Esophagus (tissue), 2 donors: ENCODE measurements around the gene MRPL57. TPM values are rescaled to one million over a fixed set of nuclear protein-coding genes. Genes with fewer than 3 reads are reported as not detected.
A peak's percentile ranks its signal among the peaks of the same experiment; 100 is the strongest.
"Not testable (repeated sequence)": the region's sequence is repeated elsewhere in the genome, so short reads cannot be mapped to it uniquely, and the experiment has no call there.

Experiments used
- H3K27ac ChIP-seq, 2 donors: one replicate each; pipeline ENCODE4 v1.5.1; 2013; ENCODE audit warnings: low read depth in 2 of 2, mild to moderate bottlenecking in 2 of 2, inconsistent platforms in 1 of 2, low read length in 1 of 2, moderate library complexity in 1 of 2
- H3K27me3 ChIP-seq, 2 donors: one replicate each; pipeline ENCODE4 v1.6.1; 2013; ENCODE audit warnings: low read length in 2 of 2, control low read depth in 1 of 2, mild to moderate bottlenecking in 1 of 2; ENCODE audit not compliant: insufficient read depth in 2 of 2, control insufficient read depth in 1 of 2
- H3K36me3 ChIP-seq, 2 donors: one replicate each; pipeline ENCODE4 v1.6.1; 2013; ENCODE audit warnings: low read length in 1 of 2; ENCODE audit not compliant: control insufficient read depth in 2 of 2, insufficient read depth in 2 of 2
- H3K4me1 ChIP-seq, 2 donors: one replicate each; pipeline ENCODE4 v1.6.1; 2013; ENCODE audit warnings: low read length in 1 of 2; ENCODE audit not compliant: control insufficient read depth in 2 of 2, insufficient read depth in 2 of 2
- H3K4me3 ChIP-seq, 2 donors: one replicate each; pipeline ENCODE4 v1.5.1; 2013; ENCODE audit warnings: low read length in 2 of 2, mild to moderate bottlenecking in 2 of 2, low read depth in 1 of 2, moderate library complexity in 1 of 2
- H3K9me3 ChIP-seq, 2 donors: one replicate each; pipeline ENCODE4 v1.6.1; 2013; ENCODE audit warnings: mild to moderate bottlenecking in 2 of 2, low read depth in 1 of 2, low read length in 1 of 2, moderate library complexity in 1 of 2; ENCODE audit not compliant: control insufficient read depth in 2 of 2, insufficient read depth in 1 of 2
- WGBS, 2 donors: extraction: QIAGEN DNeasy Blood & Tissue Kit; methylation state at CpG; one replicate each; pipeline ENCODE4 v1.1.7; 2013; 5-methylcytosine and 5-hydroxymethylcytosine counted together
- polyA plus RNA-seq, 2 donors: library from polyadenylated mRNA; stranded (reverse); fragments of 200-250 nt; gene quantifications; one replicate each; pipeline ENCODE4 v1.2.3, GENCODE V29; 2013
- donor health status: healthy with polysubstance abuse.
- donor health status: Bipolar disorder and iron deficiency.

Gene MRPL57
- polyA plus RNA-seq, 2 donors, result 22.7 to 25.0 TPM

GRCh38 chr13:21148557-21149258 lies 27.8 kb upstream of the MRPL57 start:
- 68 to 76% methylated on average over 5 of the region's 5 CpGs for WGBS, 2 donors
- Histone ChIP-seq H3K27me3 (no peaks in the 10 kb centered on the region), H3K4me1 (no peaks in the 10 kb centered on the region), H3K4me3 (no peak overlapping the region), H3K9me3 (no peaks in the 10 kb centered on the region), H3K36me3 (peaks cover 6 to 8% of the 10 kb centered on the region in 2 donors), H3K27ac (no peak overlapping the region)

GRCh38 chr13:21149568-21149967 lies 26.9 kb upstream of the MRPL57 start:
- Histone ChIP-seq H3K27me3 (no peaks in the 10 kb centered on the region), H3K36me3 (peaks cover 6 to 8% of the 10 kb centered on the region in 2 donors), H3K27ac (no peak overlapping the region), H3K4me1 (no peaks in the 10 kb centered on the region), H3K4me3 (no peak overlapping the region), H3K9me3 (no peaks in the 10 kb centered on the region)
- WGBS, 2 donors, result 56 to 65% methylated on average over 1 of the region's 1 CpG

GRCh38 chr13:21150013-21150412 lies 26.4 kb upstream of the MRPL57 start:
- no peak overlapping the region for H3K27ac ChIP-seq
- peaks cover 6 to 8% of the 10 kb centered on the region in 2 donors for H3K36me3 ChIP-seq
- WGBS, 2 donors, result 68% methylated on average over 1 of the region's 1 CpG
- H3K27me3 ChIP-seq, result no peaks in the 10 kb centered on the region
- H3K9me3 ChIP-seq, result no peaks in the 10 kb centered on the region
- H3K4me3 ChIP-seq, result no peak overlapping the region
- H3K4me1 ChIP-seq, result no peaks in the 10 kb centered on the region

- Histone ChIP-seq H3K36me3 (peaks cover 2 to 3% of the 10 kb centered on the region in 2 donors), H3K4me1 (no peaks in the 10 kb centered on the region), H3K4me3 (no peak overlapping the region), H3K27me3 (no peaks in the 10 kb centered on the region), H3K9me3 (no peaks in the 10 kb centered on the region), H3K27ac (no peak overlapping the region)
- WGBS, 2 donors, result 85 to 89% methylated on average over 8 of the region's 8 CpGs
Observed at GRCh38 chr13:21152251-21152899, 24.1 kb upstream of the MRPL57 start.

GRCh38 chr13:21164631-21165030 lies 11.8 kb upstream of the MRPL57 start:
- no peak overlapping the region for H3K27ac ChIP-seq
- H3K9me3 ChIP-seq, result no peaks in the 10 kb centered on the region
- no peak overlapping the region for H3K4me3 ChIP-seq
- H3K4me1 ChIP-seq, result no peaks in the 10 kb centered on the region
- no peaks in the 10 kb centered on the region for H3K27me3 ChIP-seq
- WGBS, 2 donors, result 87 to 88% methylated on average over 4 of the region's 4 CpGs
- H3K36me3 ChIP-seq, result no peaks in the 10 kb centered on the region

GRCh38 chr13:21165606-21166005 lies 10.9 kb upstream of the MRPL57 start:
- H3K4me1 ChIP-seq, H3K27me3 ChIP-seq, H3K27ac ChIP-seq, H3K9me3 ChIP-seq, H3K4me3 ChIP-seq, H3K36me3 ChIP-seq: not testable (repeated sequence)
- 77 to 85% methylated on average over 4 of the region's 4 CpGs for WGBS, 2 donors

GRCh38 chr13:21171420-21171819 lies 5.0 kb upstream of the MRPL57 start:
- WGBS, 2 donors, result 97% methylated on average over 9 of the region's 9 CpGs
- H3K4me3 ChIP-seq, result no peak overlapping the region
- H3K27ac ChIP-seq, result no peak overlapping the region
- H3K36me3 ChIP-seq, result no peaks in the 10 kb centered on the region
- no peaks in the 10 kb centered on the region for H3K9me3 ChIP-seq
- no peaks in the 10 kb centered on the region for H3K27me3 ChIP-seq
- H3K4me1 ChIP-seq, result no peaks in the 10 kb centered on the region

- not testable (repeated sequence) for H3K4me3 ChIP-seq, H3K36me3 ChIP-seq, H3K9me3 ChIP-seq, H3K27me3 ChIP-seq, H3K27ac ChIP-seq, H3K4me1 ChIP-seq
- WGBS, 2 donors, result 0% methylated on average over 1 of the region's 1 CpG
Observed at GRCh38 chr13:21173767-21174166, 2.7 kb upstream of the MRPL57 start.

GRCh38 chr13:21175656-21176214 lies 723 bp upstream of the MRPL57 start:
- H3K36me3 ChIP-seq, result no peaks in the 10 kb centered on the region
- H3K27me3 ChIP-seq, result no peaks in the 10 kb centered on the region
- H3K27ac ChIP-seq, result peak overlapping the region; percentile 98 to 100
- WGBS, 2 donors, result 2% methylated on average over 13 of the region's 13 CpGs
- peak overlapping the region; percentile 69 to 99 for H3K4me3 ChIP-seq
- H3K9me3 ChIP-seq, result no peaks in the 10 kb centered on the region
- H3K4me1 ChIP-seq, result peaks cover 0 to 2% of the 10 kb centered on the region in 2 donors

- 0 to 1% methylated on average over 26 of the region's 26 CpGs for WGBS, 2 donors
- peaks cover 0 to 2% of the 10 kb centered on the region in 2 donors for H3K4me1 ChIP-seq
Observed at GRCh38 chr13:21176982-21177284, 475 bp downstream of the MRPL57 start.

More at GRCh38 chr13:21176982-21177284, 475 bp downstream of the MRPL57 start:
- no peaks in the 10 kb centered on the region for H3K36me3 ChIP-seq
- peak overlapping the region; percentile 69 to 99 for H3K4me3 ChIP-seq
- no peaks in the 10 kb centered on the region for H3K9me3 ChIP-seq
- H3K27ac ChIP-seq, result peak overlapping the region; percentile 98 to 100
- H3K27me3 ChIP-seq, result no peaks in the 10 kb centered on the region
